ENCODE measurements around the gene C12orf56. TPM values are rescaled to one million over a fixed set of nuclear protein-coding genes. Genes with fewer than 3 reads are reported as not detected.

Gene C12orf56
- total and polyA plus RNA-seq, 9 of the 15 experiments (the other 6 are each of a cell fraction or from before 2014, with no cell fraction given) = 0.40 to 4.8 (median 1.2) TPM

DNA sequence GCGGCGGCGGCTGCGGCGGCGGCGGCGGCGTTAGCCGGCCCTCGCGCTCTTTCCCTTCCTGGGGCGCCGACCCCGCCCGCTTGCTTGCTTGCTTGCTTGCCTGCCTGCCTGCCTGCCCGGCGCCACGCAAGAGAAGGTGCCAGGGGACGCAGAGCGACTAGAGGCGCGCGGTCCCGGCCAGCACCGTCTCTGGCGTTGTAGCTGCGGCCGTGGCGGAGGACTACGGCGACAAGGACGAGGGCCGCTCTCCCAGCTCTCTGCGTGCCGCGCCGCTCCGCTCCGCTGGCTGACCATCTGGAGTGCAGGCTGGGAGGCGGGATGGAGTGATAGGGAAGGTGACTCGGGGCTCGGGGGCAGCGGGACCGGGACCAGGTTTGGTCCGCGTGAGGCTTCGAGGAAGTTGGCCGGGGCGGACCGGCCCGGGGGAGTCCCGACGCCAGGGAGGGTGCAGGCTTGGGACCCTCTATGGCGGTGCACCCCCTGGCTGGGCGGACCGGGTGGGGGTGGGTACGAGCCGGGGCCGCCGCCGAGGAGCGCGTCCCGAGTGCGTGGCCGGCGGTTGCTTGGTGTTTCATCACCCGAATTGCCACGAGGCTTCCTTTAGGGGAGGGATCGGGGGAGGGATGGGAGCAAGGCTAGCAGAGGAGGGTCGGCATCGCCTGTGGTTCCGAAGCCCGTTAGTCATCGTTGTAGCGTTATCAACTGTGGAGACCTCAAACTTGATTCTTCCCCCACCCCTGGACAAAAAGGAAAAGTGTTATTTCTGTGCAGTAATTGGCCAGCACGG lies 14.1 kb upstream of the C12orf56 start (continued):
- TF ChIP-seq SRF (CRISPR knock-in tag; IDR thresholded peaks at IDR 0.05) (no peak), FOXJ3 (CRISPR knock-in tag; IDR thresholded peaks at IDR 0.05) (no peak), FOSL1 (tag; conservative IDR thresholded peaks at IDR 0.05) (peak; percentile 91), ZNF436 (CRISPR knock-in tag; IDR thresholded peaks at IDR 0.05) (no peak), NR2F6 (CRISPR knock-in tag; IDR thresholded peaks at IDR 0.05) (no peak), ZNF785 (CRISPR knock-in tag; IDR thresholded peaks at IDR 0.05) (no peak), ZNF431 (CRISPR knock-in tag; IDR thresholded peaks at IDR 0.05) (no peak; the same call in 1 of the 2 replicates), PHF20 (IDR thresholded peaks at IDR 0.05; ENCODE audit: partially characterized antibody) (peak; percentile 20), KDM5B (IDR thresholded peaks at IDR 0.05; ENCODE audit: insufficient replicate concordance, low read depth, low read length) (peak; percentile 29), SPI1 (IDR thresholded peaks at IDR 0.05; ENCODE audit: borderline replicate concordance, low read depth, low read length) (no peak), SRSF9 (IDR thresholded peaks at IDR 0.05; ENCODE audit: borderline replicate concordance, low read depth, low read length) (no peak), SETDB1 (IDR thresholded peaks at IDR 0.05; ENCODE audit: low read length) (no peak), HNRNPUL1 (IDR thresholded peaks at IDR 0.05; ENCODE audit: low read length) (no peak), ZNF224 (CRISPR knock-in tag; IDR thresholded peaks at IDR 0.05) (no peak), POLR2A (conservative IDR thresholded peaks at IDR 0.05) (peak; percentile 87), L3MBTL2 (IDR thresholded peaks at IDR 0.05) (peak; percentile 66), ZNF444 (CRISPR knock-in tag; IDR thresholded peaks at IDR 0.05) (0 out of 2 replicates have a peak, but pooled peaks have one; percentile 25), TEAD2 (tag; IDR thresholded peaks at IDR 0.05) (no peak), EHMT2 (IDR thresholded peaks at IDR 0.05) (no peak)
- TF ChIP-seq, protein P1, sequence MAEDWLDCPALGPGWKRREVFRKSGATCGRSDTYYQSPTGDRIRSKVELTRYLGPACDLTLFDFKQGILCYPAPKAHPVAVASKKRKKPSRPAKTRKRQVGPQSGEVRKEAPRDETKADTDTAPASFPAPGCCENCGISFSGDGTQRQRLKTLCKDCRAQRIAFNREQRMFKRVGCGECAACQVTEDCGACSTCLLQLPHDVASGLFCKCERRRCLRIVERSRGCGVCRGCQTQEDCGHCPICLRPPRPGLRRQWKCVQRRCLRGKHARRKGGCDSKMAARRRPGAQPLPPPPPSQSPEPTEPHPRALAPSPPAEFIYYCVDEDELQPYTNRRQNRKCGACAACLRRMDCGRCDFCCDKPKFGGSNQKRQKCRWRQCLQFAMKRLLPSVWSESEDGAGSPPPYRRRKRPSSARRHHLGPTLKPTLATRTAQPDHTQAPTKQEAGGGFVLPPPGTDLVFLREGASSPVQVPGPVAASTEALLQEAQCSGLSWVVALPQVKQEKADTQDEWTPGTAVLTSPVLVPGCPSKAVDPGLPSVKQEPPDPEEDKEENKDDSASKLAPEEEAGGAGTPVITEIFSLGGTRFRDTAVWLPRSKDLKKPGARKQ (CRISPR knock-in tag; IDR thresholded peaks at IDR 0.05) = no peak
- TF ChIP-seq, protein P2, sequence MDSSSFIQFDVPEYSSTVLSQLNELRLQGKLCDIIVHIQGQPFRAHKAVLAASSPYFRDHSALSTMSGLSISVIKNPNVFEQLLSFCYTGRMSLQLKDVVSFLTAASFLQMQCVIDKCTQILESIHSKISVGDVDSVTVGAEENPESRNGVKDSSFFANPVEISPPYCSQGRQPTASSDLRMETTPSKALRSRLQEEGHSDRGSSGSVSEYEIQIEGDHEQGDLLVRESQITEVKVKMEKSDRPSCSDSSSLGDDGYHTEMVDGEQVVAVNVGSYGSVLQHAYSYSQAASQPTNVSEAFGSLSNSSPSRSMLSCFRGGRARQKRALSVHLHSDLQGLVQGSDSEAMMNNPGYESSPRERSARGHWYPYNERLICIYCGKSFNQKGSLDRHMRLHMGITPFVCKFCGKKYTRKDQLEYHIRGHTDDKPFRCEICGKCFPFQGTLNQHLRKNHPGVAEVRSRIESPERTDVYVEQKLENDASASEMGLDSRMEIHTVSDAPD (CRISPR knock-in tag; IDR thresholded peaks at IDR 0.05) = no peak
- TF ChIP-seq, protein P3, sequence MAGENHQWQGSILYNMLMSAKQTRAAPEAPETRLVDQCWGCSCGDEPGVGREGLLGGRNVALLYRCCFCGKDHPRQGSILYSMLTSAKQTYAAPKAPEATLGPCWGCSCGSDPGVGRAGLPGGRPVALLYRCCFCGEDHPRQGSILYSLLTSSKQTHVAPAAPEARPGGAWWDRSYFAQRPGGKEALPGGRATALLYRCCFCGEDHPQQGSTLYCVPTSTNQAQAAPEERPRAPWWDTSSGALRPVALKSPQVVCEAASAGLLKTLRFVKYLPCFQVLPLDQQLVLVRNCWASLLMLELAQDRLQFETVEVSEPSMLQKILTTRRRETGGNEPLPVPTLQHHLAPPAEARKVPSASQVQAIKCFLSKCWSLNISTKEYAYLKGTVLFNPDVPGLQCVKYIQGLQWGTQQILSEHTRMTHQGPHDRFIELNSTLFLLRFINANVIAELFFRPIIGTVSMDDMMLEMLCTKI (IDR thresholded peaks at IDR 0.05; ENCODE audit: partially characterized antibody) = no peak
- TF ChIP-seq, protein P4, sequence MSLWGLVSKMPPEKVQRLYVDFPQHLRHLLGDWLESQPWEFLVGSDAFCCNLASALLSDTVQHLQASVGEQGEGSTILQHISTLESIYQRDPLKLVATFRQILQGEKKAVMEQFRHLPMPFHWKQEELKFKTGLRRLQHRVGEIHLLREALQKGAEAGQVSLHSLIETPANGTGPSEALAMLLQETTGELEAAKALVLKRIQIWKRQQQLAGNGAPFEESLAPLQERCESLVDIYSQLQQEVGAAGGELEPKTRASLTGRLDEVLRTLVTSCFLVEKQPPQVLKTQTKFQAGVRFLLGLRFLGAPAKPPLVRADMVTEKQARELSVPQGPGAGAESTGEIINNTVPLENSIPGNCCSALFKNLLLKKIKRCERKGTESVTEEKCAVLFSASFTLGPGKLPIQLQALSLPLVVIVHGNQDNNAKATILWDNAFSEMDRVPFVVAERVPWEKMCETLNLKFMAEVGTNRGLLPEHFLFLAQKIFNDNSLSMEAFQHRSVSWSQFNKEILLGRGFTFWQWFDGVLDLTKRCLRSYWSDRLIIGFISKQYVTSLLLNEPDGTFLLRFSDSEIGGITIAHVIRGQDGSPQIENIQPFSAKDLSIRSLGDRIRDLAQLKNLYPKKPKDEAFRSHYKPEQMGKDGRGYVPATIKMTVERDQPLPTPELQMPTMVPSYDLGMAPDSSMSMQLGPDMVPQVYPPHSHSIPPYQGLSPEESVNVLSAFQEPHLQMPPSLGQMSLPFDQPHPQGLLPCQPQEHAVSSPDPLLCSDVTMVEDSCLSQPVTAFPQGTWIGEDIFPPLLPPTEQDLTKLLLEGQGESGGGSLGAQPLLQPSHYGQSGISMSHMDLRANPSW (CRISPR knock-in tag; IDR thresholded peaks at IDR 0.05) = no peak

Data from K562 (cell line).